NCI-H146 treated with DMSO at 0.1 percent for 48 hours (cell line): Measurements from ENCODE around the gene GPR156.

Source experiments
- DNase-seq: peaks from one replicate; lab custom pipeline; 2025; ENCODE audit not compliant: unreplicated experiment; lab: John Stamatoyannopoulos, UW

Gene GPR156

GRCh38 chr3:120130656-120131055 is 154.4 kb downstream of the GPR156 start:
- no peak for DNase-seq

- no peak for DNase-seq
Observed at GRCh38 chr3:120129718-120130513, 155.1 kb downstream of the GPR156 start.

- DNase-seq, result no peak
Observed at GRCh38 chr3:120129051-120129450, 156.0 kb downstream of the GPR156 start.

GRCh38 chr3:120125992-120126391 is 159.0 kb downstream of the GPR156 start:
- DNase-seq, result no peak

- DNase-seq, result no peak
Observed at GRCh38 chr3:120119846-120120510, 165.0 kb downstream of the GPR156 start.
